ENCODE results near the gene TRAF1.

DNA sequence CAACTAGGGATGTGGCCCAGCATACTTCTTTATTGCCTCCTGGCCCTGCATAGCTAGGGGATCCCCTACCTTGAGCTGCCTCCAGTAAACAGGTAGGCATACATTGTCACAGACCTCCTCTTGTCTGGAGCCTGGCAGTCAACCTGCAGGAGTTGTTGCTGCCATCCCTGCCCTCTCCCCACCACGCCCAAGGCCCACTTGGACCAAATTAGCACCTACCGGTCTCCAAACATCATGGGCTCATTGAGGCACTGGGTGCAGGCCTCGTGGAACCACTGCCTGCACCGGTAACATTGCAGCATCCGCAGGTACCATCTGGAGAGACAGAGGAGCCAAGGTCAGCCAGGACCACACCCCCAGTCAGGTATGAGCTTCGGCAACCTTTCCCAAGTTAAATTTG, 59.9 kb downstream of the TRAF1 start:
- TF ChIP-seq, protein P1, sequence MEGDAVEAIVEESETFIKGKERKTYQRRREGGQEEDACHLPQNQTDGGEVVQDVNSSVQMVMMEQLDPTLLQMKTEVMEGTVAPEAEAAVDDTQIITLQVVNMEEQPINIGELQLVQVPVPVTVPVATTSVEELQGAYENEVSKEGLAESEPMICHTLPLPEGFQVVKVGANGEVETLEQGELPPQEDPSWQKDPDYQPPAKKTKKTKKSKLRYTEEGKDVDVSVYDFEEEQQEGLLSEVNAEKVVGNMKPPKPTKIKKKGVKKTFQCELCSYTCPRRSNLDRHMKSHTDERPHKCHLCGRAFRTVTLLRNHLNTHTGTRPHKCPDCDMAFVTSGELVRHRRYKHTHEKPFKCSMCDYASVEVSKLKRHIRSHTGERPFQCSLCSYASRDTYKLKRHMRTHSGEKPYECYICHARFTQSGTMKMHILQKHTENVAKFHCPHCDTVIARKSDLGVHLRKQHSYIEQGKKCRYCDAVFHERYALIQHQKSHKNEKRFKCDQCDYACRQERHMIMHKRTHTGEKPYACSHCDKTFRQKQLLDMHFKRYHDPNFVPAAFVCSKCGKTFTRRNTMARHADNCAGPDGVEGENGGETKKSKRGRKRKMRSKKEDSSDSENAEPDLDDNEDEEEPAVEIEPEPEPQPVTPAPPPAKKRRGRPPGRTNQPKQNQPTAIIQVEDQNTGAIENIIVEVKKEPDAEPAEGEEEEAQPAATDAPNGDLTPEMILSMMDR (IDR thresholded peaks at IDR 0.05; ENCODE audit: low read depth, low read length): no peak
- TF ChIP-seq POLR2A (IDR thresholded peaks at IDR 0.05; ENCODE audit: extremely low read depth, insufficient read length): no peak

Data from NB4 (cell line).